Duodenal mucosa (tissue), 2 donors: ENCODE measurements around the gene CAD.

Experiments
- H3K27ac ChIP-seq: one replicate; pipeline ENCODE4 v1.7.0; 2013; ENCODE audit warnings: low read depth, low read length
- H3K27me3 ChIP-seq, 2 donors: one replicate each; pipeline ENCODE4 v1.7.0; 2013; ENCODE audit warnings: low read length in 2 of 2, control low read depth in 1 of 2; ENCODE audit not compliant: insufficient read depth in 2 of 2, control insufficient read depth in 1 of 2
- H3K36me3 ChIP-seq, 2 donors: one replicate each; pipeline ENCODE4 v1.7.0; 2013; ENCODE audit warnings: low read length in 2 of 2, control low read depth in 1 of 2; ENCODE audit not compliant: insufficient read depth in 2 of 2, control insufficient read depth in 1 of 2
- H3K4me1 ChIP-seq, 2 donors: one replicate each; pipeline ENCODE4 v1.7.0; 2013; ENCODE audit warnings: low read length in 2 of 2, control low read depth in 1 of 2; ENCODE audit not compliant: insufficient read depth in 2 of 2, control insufficient read depth in 1 of 2
- H3K4me3 ChIP-seq, 2 donors: one replicate each; pipeline ENCODE4 v1.7.0; 2013; ENCODE audit warnings: low read length in 2 of 2, low read depth in 1 of 2
- H3K9ac ChIP-seq, 2 donors: one replicate each; pipeline ENCODE4 v1.7.0; 2013; ENCODE audit warnings: low read length in 2 of 2, low read depth in 1 of 2
- H3K9me3 ChIP-seq, 2 donors: one replicate each; pipeline ENCODE4 v1.7.0; 2013; ENCODE audit warnings: low read length in 2 of 2, control low read depth in 1 of 2; ENCODE audit not compliant: control insufficient read depth in 1 of 2

CAD gene

DNA sequence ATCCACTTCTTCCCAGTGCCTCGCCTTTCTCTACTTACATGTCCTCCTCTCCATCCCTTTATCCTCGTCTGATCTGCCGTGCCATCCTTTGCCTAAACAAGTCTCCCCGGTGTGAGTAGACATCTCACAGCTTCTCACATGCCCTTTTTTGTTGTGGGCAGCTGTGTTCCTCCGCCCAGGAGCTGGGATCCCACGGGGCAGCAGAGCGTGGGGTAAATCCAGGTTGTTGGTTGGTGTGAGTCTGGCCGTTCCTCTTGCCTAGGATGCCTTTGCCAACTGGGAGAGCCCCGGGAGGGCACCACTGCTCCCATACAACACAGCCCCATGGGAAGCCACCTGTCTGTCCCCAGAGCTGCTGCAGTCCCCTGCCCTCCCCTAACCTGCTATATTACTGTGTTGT is 23.2 kb downstream of the CAD start:
- no peaks in the 10 kb centered on the region for H3K4me1 ChIP-seq
- H3K9me3 ChIP-seq, result no peaks in the 10 kb centered on the region
- H3K36me3 ChIP-seq, result peaks cover 46 to 93% of the 10 kb centered on the region in 2 donors
- H3K4me3 ChIP-seq, result no peak overlapping the region
- H3K9ac ChIP-seq, result no peak overlapping the region
- H3K27me3 ChIP-seq, result no peaks in the 10 kb centered on the region
- no peak overlapping the region for H3K27ac ChIP-seq

DNA sequence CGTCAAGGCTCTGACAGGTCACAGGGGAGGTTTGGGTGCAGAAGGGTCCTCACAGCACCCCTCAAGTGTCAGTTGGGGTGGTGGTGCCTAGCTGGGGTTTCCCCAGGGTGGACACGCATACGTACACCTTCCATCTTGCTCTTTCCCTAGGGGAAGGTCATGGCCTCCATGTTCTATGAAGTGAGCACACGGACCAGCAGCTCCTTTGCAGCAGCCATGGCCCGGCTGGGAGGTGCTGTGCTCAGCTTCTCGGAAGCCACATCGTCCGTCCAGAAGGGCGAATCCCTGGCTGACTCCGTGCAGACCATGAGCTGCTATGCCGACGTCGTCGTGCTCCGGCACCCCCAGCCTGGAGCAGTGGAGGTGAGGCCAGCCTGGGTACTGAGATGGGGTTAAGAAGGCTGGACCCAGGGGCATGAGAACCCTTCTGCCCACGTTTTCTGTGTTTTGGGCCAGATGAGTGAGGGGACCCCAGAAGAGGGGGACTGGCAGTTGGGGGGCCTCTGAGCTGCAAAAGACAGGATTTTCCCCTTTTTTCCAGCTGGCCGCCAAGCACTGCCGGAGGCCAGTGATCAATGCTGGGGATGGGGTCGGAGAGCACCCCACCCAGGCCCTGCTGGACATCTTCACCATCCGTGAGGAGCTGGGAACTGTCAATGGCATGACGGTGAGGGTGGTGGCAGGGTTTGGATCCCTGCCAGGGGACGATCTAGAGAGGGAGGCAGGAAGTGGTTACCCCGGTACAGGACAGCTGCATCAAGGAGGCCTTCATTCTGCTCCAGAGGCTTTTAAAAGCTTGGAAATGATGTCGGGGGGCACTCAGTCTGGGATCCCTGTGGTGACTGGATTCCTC is 24.8 kb downstream of the CAD start:
- Histone ChIP-seq H3K27ac (no peak overlapping the region), H3K4me3 (no peak overlapping the region), H3K4me1 (no peaks in the 10 kb centered on the region), H3K36me3 (peaks cover 46 to 79% of the 10 kb centered on the region in 2 donors), H3K9ac (no peak overlapping the region), H3K9me3 (no peaks in the 10 kb centered on the region), H3K27me3 (no peaks in the 10 kb centered on the region)

DNA sequence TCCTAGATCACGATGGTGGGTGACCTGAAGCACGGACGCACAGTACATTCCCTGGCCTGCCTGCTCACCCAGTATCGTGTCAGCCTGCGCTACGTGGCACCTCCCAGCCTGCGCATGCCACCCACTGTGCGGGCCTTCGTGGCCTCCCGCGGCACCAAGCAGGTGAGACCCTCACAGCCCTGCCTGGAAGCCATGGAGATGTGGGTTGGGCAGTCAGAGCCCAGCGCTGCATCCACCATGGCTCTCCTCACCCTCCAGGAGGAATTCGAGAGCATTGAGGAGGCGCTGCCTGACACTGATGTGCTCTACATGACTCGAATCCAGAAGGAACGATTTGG is 25.4 kb downstream of the CAD start:
- Histone ChIP-seq H3K27ac (no peak overlapping the region), H3K36me3 (peaks cover 46 to 73% of the 10 kb centered on the region in 2 donors), H3K9me3 (no peaks in the 10 kb centered on the region), H3K27me3 (peaks cover 0 to under 1% of the 10 kb centered on the region in 2 donors), H3K9ac (no peak overlapping the region), H3K4me3 (no peak overlapping the region), H3K4me1 (no peaks in the 10 kb centered on the region)

DNA sequence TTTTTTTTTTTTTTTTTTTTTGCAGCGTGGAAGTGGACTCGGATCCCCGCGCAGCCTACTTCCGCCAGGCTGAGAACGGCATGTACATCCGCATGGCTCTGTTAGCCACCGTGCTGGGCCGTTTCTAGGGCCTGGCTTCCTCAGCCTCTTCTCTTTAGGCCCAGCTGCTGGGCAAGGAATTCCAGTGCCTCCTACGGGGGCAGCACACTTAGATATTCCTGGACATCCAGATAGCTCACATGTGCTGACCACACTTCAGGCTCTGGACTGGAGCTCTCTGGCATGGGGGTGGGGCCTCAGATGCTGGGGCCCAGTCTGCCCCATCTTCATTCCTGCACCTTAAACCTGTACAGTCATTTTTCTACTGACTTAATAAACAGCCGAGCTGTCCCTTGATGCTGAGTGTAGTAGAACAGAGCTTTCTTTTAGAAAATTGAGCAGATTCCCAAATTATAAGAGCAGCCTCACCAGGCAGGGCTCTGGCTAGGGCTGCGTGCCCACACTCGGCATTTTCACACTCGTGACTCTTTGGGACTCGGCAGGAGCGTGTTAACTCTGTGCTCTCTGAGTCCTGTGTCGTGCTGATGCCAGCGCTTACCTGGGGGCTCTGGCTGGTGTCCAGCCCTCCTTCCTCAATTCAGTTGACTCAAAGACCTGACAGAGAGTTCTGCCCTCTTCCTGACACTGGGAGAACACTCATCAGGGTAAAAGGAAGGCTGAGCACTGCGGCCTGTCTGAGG is 26.4 kb downstream of the CAD start:
- Histone ChIP-seq H3K9me3 (no peaks in the 10 kb centered on the region), H3K27ac (no peak overlapping the region)

GRCh38 chr2:27245116-27245515 is 27.9 kb downstream of the CAD start:
- Histone ChIP-seq H3K4me3 (no peak overlapping the region), H3K9ac (no peak overlapping the region), H3K9me3 (no peaks in the 10 kb centered on the region), H3K27ac (no peak overlapping the region), H3K4me1 (no peaks in the 10 kb centered on the region), H3K36me3 (peaks cover 27 to 50% of the 10 kb centered on the region in 2 donors), H3K27me3 (peaks cover 0 to 4% of the 10 kb centered on the region in 2 donors)

More for the DNA sequence above, 26.4 kb downstream of the CAD start:
- Histone ChIP-seq H3K4me1 (no peaks in the 10 kb centered on the region), H3K36me3 (peaks cover 38 to 63% of the 10 kb centered on the region in 2 donors), H3K27me3 (peaks cover 0 to 4% of the 10 kb centered on the region in 2 donors), H3K4me3 (no peak overlapping the region), H3K9ac (no peak overlapping the region)

DNA sequence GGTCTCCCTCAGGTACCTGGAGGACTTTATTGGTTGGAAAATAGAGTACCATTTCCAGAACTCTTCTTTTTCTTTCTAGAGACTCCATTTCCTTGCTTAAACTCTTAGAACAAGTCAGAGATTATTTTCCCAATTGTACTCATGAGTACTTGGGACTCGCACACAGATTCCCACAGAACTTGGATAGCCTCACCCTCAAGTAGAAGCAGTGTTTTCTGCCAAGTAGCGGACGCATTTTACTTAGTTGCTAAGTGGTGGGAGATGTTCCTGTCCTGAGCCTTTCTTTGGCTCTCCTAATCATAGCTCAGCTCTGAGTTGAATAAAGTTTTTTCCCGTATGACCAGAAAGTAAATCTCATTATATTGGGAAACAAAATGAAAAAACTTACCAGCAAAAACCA is 28.5 kb downstream of the CAD start:
- Histone ChIP-seq H3K4me3 (no peak overlapping the region), H3K9ac (no peak overlapping the region), H3K36me3 (peaks cover 26 to 44% of the 10 kb centered on the region in 2 donors), H3K4me1 (no peaks in the 10 kb centered on the region), H3K27ac (no peak overlapping the region), H3K9me3 (no peaks in the 10 kb centered on the region), H3K27me3 (peaks cover 0 to 4% of the 10 kb centered on the region in 2 donors)

GRCh38 chr2:27247893-27248292 is 30.7 kb downstream of the CAD start:
- H3K27me3 ChIP-seq, result peaks cover 7 to 11% of the 10 kb centered on the region in 2 donors
- H3K36me3 ChIP-seq, result peaks cover 15 to 22% of the 10 kb centered on the region in 2 donors
- H3K4me3 ChIP-seq, result no peak overlapping the region
- H3K9me3 ChIP-seq, result no peaks in the 10 kb centered on the region
- no peaks in the 10 kb centered on the region for H3K4me1 ChIP-seq
- no peak overlapping the region for H3K27ac ChIP-seq
- no peak overlapping the region for H3K9ac ChIP-seq

DNA sequence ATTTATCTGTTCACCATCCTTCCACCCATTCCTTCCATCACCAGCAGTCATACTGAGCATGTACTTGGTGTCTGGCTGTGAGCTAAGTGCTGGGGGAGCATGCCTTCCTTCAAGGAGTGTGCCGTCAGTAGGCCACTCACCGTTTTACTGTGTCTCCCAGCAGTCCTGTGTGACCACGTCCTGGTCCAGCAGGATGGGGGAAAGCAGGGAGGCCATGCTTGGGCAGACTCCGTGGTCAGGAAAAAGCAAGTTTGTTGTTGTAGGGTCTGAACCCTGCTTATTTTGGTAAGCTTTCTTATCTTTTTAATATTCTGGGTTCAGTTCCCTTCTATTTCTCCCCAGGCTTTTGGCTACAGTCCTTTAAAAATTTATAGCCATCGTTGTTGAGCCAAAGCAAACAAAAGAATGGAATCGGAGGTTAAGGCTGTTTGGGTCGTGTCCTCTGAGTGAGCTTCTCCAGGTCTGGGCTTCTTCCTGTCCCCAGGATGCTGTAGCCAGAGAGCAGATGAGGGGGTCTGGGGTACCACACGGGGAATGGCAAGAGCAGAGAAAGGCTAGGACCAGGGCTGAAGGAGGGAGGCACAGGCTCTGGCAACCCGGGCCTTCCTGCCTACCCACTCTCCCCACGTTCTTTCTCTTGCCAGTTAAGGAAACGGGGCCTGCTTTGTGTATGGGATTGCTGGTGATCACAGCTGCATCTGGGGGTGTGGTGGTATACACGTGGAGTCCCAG is 32.2 kb downstream of the CAD start:
- Histone ChIP-seq H3K36me3 (peaks cover 4 to 7% of the 10 kb centered on the region in 2 donors), H3K9me3 (no peaks in the 10 kb centered on the region), H3K27ac (no peak overlapping the region), H3K27me3 (peaks cover 11 to 18% of the 10 kb centered on the region in 2 donors), H3K4me1 (no peaks in the 10 kb centered on the region), H3K4me3 (no peak overlapping the region), H3K9ac (no peak overlapping the region)

DNA sequence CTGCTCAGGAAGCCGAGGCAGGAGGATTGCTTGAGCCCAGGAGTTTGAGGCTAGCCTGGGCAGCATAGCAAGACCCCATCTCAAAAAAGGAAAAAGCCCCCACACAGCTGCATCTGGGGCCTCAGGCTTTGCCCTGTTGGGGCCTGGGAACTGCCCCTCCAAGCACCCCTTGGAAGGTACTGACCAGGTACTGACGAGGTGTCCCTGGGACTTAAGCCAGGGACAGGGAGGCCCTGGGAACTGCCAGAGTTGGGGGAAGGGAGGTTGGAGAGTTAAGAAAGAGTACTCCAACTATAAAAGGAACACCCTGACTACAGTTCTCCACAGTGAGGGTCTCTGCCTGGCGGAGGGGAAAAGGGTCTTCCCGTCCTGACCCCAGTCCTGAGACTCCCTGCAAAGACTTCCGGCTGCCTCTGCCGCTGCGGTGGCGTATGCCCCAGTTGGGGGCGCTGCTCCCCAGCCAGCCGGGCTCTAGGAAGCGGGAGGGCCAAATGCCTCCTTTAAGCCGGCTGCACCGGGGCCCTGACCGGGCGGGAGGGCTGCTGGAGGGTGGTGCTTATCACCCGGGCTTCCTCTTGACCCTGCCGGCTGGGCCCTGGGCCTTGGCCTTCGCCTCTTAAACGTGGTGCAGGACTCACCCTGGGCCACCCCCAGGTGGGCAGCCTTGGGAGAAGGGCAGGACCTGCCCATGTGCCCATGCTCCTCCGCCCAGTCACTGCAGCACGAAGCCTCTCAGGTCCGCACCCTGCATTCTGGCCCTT is 32.9 kb downstream of the CAD start:
- no peaks in the 10 kb centered on the region for H3K9me3 ChIP-seq
- H3K4me1 ChIP-seq, result no peaks in the 10 kb centered on the region
- no peak overlapping the region for H3K4me3 ChIP-seq
- peaks cover 16 to 23% of the 10 kb centered on the region in 2 donors for H3K27me3 ChIP-seq
- no peak overlapping the region for H3K9ac ChIP-seq
- H3K27ac ChIP-seq, result no peak overlapping the region
- H3K36me3 ChIP-seq, result peaks cover 0 to 4% of the 10 kb centered on the region in 2 donors
